NK-92 (cell line): Measurements from ENCODE around the gene SH2D1B.
"Not testable (repeated sequence)": the region's sequence is repeated elsewhere in the genome, so short reads cannot be mapped to it uniquely, and the experiment has no call there.

Experiments used
- DNase-seq: peaks from one replicate; lab custom pipeline; 2025; ENCODE audit not compliant: unreplicated experiment; lab: John Stamatoyannopoulos, UW

SH2D1B gene

DNA sequence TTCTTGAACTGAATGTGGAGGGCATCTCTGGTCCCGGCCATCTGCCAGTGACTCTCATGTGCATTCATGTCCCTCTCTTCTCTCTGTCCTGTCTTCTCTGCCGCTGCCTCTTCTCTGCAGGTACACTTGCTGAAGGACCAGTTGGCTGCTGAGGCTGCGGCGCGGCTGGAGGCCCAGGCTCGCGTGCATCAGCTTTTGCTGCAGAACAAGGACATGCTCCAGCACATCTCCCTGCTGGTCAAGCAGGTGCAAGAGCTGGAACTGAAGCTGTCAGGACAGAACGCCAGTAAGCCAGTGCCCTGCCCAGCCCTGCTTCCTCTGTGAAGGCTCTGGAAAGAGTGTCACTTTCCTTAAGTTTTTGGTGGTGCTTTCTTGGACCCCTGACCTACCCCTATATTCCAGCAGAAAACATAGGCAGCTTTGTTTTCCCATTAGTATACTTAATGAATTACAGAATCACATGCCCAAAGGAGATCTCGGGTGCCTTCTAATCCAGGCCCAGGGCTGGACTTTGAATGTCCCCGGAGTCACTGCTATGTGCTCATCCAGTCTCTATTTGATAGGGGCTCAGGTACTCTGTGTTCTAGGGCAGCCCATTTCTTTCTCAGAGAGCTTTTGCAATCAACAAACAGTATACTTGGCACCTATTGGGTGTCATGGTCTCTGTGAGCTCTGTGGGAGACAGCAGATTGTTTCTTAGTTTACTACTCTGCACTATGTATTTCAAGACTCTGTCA, 46.5 kb downstream of the SH2D1B start:
- DNase-seq: no peak

DNA sequence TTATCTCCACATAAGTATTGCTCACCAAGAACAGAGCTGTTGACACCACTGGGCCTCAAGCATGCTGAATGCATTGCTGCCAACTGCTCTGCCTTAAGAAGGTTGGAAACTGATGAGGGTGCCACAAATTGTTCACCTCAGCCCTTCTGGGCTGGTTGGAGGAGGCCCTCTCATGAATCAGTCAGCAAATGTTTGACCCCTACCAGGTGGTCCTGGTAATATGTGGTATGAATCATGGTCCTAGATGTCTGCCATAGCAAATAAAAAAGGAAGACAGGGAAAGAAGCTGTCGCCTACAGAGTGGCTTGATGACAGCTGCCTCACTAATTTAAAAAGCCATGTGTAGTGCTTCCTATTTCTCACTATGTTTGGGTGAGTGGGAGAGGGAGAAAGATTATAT, 47.4 kb downstream of the SH2D1B start:
- DNase-seq: no peak

DNA sequence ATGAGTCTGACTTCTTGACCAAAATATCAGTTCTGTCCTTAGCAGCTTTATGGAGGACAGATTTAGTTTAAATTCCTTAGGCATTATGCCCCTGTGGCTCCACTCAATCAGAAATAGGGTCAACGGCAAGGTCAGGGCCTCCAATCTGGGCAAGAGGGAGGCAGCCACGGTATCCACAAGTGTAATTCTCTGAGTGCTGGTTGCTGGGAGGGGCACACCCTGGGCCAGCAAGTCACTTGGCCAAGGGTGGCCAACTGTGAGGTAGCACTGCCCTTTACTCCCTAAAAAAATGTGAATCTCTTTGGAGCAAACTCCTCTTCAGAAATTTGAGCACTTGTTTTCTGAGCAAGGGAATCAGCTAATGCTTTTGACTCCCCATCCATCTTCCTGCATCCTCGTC, 48.1 kb downstream of the SH2D1B start:
- no peak for DNase-seq

DNA sequence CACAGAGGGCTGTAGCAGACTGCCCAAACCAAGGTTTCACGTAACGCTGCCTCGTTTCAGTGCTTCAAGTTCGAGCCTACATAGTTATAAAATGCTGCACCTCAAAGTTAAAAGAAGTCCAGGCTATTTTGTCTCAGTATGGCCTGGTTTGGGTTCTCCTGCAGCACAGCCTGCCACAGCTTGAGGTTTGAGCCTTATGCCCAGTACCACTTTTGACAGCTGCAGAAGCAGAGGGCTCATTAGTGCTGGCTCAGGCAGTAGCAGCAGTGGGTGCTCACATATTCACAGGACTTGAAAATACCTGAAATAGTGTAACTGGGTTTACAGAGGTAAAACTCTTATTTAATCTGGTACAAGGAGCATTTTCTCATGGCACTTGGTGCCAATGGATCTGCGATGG, 50.6 kb downstream of the SH2D1B start:
- no peak for DNase-seq

DNA sequence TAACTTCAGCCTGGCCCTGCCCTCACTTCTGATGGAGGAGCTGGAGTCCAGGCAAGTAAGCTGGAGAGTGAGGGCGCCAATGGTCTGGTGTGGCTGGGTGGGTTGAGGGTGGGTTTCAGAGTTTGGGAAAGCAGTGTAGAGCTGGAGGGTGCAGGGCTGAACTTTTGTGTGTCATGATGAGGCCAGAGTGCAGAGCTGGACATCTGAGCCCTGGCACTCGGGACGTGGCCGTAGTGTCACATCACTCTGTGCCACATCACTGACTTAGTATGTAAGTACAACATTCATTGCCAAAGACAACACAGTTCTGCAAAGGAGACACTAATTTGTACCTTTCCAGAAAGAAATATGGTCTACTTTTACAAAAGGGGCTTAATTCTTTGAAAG, 51.1 kb downstream of the SH2D1B start:
- DNase-seq: no peak

DNA sequence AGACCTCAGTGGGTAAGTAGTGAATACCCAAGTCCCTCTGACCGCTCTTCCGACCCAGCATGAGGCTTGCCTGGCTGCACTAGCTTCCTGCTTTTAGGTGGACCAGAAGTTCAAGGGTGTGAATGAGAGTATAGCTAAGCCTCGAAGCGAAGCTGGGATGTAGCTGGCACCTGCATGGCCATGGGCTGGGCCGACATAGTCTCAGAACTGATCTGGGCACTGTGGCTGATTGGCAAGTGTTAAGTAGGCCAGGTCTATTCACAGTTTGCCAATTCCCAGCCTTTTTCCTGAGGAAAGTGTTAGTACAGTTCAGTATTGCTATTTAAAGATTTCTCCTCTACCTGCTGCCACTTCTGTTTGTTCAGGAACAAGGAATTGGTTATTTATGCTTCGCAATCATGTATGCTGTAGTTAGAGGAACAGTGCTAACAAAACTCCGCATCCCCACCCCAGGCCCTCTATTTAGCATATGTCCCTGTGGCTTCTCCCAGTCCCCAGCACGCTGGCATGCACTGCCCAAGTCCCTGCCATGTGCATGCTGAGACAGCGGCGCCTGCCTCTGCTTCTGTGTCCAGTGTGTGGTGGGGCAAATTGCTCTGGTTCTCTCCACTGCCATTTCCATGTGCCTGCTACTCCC, 51.6 kb downstream of the SH2D1B start:
- no peak for DNase-seq

DNA sequence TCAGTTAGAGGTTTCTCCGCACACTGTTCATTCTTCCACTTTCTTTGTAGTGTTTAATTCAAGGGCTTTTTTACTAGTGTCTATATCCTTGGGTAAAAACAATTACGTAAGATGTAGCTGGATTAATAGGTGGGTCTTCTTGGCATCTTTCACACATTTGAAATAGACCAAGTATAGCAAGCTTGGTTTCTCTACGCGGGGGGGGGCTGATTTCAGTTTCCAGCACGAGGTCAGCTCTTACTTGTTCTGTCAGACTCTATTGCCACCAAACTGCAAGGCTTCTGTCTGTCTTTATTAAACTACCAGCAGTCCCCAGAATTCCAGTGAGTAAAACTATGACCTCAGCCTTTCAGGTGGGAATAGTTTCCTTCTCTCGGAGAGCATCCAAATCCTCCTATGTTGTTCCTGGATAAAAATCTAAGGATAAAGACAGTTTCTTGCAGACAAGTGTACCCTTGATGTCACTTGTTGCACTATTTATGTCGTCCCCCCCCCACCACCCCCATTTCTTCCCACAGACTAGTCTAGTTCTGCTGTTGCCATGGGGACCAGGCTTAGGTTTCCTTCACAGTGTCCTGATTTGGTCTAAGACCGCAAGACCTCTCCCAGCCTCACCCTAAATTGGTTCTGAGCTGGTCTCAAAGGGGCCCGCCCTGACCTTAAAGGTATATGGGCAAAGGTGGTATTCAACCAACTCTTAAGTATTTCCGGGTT, 52.3 kb downstream of the SH2D1B start:
- no peak for DNase-seq

DNA sequence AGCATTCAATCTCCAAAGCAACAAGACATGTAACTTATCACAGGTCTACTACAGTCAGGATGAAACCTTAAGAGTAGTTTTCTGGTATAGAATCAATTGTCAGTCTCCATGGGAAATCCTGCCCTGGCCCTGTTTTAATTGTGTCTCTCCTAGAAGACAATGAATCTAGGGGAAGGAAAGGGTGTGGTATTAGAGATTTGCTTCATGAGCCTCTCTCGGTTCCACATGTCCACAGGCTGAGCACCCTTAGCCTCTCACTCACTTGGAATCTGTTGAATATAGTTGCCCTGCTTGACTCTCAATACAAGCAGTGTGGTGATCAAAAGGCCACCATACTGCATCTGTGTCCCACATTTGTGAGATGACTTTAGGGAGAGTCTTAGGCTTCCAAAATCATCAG, 53.0 kb downstream of the SH2D1B start:
- no peak for DNase-seq

DNA sequence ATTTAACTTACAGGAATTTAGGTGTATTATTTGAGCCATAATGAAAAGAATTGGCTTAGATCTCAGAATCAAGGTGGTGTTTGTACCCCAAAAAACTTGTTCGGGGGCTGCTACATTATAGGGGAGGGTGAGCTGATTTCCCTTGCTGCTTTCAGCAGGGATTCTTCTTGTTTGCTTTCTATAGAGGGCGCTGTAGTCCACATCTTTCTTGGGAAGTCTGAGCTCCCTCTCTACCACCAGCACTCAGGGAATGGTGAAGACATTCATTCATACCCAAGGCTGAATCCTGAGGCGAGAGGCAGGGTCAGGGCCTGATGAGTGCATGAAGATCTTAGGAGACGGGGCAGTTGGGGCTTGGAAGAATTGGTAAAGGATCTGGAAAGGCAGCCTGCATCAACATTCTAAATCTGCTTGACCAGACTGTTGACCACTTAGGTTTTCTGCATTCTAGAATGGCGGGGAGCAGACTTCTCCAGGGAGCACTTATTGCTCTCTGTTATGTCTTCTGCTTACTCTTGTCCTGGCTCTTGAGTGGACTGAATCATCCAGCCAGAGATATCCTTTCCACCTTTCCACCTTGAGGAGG, 54.2 kb downstream of the SH2D1B start:
- DNase-seq: no peak

DNA sequence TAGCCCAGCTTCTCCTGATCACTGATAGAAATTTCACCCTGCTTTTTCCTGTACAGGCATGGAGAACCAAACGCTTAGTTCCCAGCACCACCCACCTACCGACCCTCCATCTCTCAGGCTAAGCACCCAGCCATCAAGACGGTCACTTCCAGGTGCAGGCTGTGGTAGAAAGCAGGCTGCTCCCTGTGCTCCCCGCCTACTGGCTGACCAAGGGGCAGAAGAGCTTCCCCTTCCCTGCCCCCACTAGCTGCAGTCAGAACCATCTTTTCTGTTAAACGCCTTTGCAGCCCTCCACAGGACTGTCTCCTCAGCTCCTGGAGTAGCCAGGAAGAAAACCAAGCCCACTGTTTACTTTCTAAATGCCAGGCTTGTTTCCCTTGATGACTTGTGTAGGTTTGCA, 58.2 kb downstream of the SH2D1B start:
- DNase-seq: no peak

DNA sequence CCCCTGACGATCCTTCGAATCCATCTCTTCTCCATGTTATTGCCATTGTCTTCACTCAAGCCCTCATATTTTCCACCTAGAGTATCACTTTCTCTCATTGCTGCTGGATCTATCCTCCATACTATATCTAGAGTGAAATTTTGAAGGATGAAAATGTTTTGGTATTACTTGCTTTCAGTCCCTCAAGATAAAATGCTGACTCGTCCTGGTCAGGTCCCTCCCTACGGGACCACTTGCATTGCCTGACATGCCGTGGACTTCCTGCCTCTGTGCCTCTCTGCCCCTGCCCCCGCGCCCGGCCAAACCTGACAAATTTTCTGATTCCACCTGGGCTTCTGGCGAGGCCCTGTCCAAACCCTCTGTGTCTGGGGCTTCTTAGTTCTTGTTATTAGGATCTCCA, 58.9 kb downstream of the SH2D1B start:
- DNase-seq: no peak

DNA sequence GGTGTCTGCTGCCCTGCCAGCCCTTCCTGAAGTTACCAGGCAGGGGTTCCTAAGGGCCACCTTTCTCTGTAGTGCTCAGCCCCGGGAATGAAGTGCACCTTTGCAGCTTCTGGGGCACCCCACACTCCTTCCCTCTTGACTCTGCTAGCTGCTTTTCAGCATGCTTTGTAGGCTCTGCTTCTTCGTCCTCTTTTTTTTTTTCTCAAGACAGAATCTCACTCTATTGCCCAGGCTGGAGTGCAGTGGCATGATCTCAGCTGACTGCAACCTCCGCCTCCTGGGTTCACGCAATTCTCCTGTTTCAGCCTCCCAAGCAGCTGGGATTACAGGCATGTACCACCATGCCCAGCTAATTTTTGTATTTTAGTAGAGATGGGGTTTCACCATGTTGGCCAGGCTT, 60.1 kb downstream of the SH2D1B start:
- DNase-seq: not testable (repeated sequence)

DNA sequence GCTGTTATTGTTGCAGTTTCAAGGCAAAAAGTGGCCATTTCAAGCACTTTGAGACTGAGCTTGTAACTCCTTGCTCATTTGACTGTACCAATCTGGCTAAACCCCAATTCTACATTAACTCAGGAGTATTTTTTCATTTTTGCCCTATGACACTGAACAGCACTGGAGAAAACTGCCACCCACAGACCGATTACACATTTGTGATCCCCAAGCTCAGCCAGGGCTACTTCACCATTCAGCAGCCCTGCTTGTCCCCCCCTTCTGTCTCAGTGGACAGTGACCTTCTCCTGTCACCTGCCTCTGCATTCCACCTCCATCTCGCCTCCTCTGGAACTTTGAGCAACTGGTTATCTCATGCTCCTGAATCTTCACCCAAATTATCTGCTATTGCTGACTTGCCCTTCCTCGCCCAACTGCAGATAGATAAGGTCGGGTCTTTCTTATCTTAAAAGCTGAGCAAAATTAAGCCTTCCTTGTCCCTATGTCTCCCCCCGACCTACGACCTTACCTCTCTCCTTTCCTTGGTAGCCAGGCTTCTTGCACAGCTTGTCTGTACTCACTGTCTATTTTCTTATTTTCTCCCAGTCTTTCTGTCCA, 60.6 kb downstream of the SH2D1B start:
- no peak for DNase-seq

DNA sequence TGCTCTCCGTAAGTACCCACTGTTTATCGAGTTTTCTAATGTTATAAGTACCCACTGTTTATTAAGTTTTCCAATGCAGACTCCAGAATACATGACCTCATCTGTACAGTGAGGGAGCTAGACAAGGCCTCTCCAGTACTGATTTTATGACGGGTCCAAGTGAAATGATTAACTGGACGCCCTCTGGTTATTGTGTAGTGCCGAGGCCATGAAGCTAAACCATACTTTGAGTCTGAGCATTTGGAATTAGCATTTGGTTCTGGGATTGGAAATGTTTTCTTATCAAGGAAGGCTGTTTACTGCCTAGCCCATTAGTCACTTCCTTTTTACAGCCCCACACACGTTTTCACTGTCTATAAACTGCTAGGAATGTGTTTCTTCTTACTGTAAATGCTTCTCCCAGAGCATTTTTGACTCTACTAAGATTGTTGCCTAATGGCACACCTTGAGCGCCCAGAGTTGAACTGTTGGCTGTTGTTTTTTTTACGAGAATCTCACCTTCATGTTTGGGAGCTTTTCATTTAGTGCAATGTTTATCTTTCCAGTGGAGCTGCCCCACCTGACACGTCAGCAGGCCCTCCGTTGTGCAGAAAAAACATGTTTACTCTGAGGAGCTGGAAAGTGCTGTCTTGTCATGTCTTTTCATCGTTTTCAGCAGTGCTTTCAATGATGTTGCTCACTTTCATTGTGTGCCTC, 62.2 kb downstream of the SH2D1B start:
- DNase-seq: no peak

DNA sequence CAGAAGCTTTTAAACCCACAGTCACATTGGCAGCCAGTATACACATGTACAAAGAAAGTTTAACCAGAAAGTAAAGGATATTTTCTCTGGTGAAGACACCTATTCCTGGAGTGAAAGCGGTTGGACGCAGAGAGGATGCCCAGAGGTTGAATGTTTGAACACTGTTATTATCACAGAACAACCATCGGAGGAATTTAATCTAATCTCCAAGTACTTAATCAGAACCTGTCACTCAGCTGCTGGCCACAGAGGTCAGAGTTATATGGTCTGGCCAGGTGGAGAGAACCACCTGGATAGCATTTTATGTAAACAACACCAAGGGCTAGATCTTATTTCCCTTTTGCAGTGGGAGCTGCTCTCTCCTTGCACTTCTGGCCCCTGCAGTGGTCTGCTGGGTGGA, 64.7 kb downstream of the SH2D1B start:
- no peak for DNase-seq
